GM23338 (cell line): ENCODE results near the gene BTN1A1. TPM values are rescaled to one million over a fixed set of nuclear protein-coding genes. Genes with fewer than 3 reads are reported as not detected.

Experiments used
- ATAC-seq: fragments of 200-7000 bp; cut with Tn5 transposase; 3 replicates; pipeline ENCODE4 v1.9.1; 2020
- DNase-seq: peaks from one replicate; pipeline ENCODE4 v3.0.0-alpha.2; 2015; ENCODE audit warnings: low spot score
- H2AFZ ChIP-seq: fragments of 200-600 bp; sonication (generic); 2 replicates; pipeline ENCODE4 v1.8.0; 2016; ENCODE audit warnings: antibody characterized with exemption, mild to moderate bottlenecking, moderate library complexity
- H3F3A ChIP-seq: fragments of 200-600 bp; sonication (generic); replicated peaks from 2 replicates; pipeline ENCODE4 v1.8.0; 2017; ENCODE audit warnings: antibody characterized with exemption, mixed run types, low read depth
- H3K27ac ChIP-seq: fragments of 200-600 bp; sonication (generic); 2 replicates; pipeline ENCODE4 v1.6.1; 2016; ENCODE audit warnings: low read depth
- H3K27me3 ChIP-seq: fragments of 200-600 bp; sonication (generic); 2 replicates; pipeline ENCODE4 v1.8.0; 2016; ENCODE audit warnings: mild to moderate bottlenecking, mixed run types, moderate library complexity; ENCODE audit not compliant: insufficient read depth
- H3K36me3 ChIP-seq: fragments of 200-600 bp; sonication (generic); 2 replicates; pipeline ENCODE4 v1.8.0; 2016; ENCODE audit warnings: mild to moderate bottlenecking; ENCODE audit not compliant: insufficient read depth
- H3K4me1 ChIP-seq: fragments of 200-600 bp; sonication (generic); 2 replicates; pipeline ENCODE4 v1.8.0; 2016; ENCODE audit warnings: mild to moderate bottlenecking, moderate library complexity; ENCODE audit not compliant: insufficient read depth
- H3K4me2 ChIP-seq: fragments of 200-600 bp; sonication (generic); 2 replicates; pipeline ENCODE4 v1.7.1; 2017; ENCODE audit warnings: mixed run types
- H3K4me3 ChIP-seq: fragments of 200-600 bp; sonication (generic); 2 replicates; pipeline ENCODE4 v1.6.1; 2016; ENCODE audit warnings: mixed run types
- H3K79me2 ChIP-seq: fragments of 200-600 bp; sonication (generic); replicated peaks from 2 replicates; pipeline ENCODE4 v1.8.0; 2017; ENCODE audit warnings: mild to moderate bottlenecking; ENCODE audit not compliant: insufficient read depth
- H3K9me2 ChIP-seq: fragments of 200-600 bp; sonication (generic); 2 replicates; pipeline ENCODE4 v1.8.0; 2017; ENCODE audit not compliant: insufficient read depth
- H4K20me1 ChIP-seq: fragments of 200-600 bp; sonication (generic); replicated peaks from 2 replicates; pipeline ENCODE4 v1.8.0; 2017; ENCODE audit warnings: mild to moderate bottlenecking; ENCODE audit not compliant: insufficient read depth
- H3K27ac Mint-ChIP-seq: 2 replicates; pipeline ENCODE4 v1.8.0; 2020; ENCODE audit warnings: inconsistent platforms, mild to moderate bottlenecking, moderate library complexity, mixed read lengths
- H3K27me3 Mint-ChIP-seq: 3 replicates; pipeline ENCODE4 v1.8.0; 2022; ENCODE audit warnings: low read depth, mild to moderate bottlenecking, moderate library complexity, mixed read lengths, inconsistent platforms; ENCODE audit not compliant: insufficient read depth, poor library complexity
- H3K36me3 Mint-ChIP-seq: 3 replicates; pipeline ENCODE4 v1.8.0; 2021; ENCODE audit warnings: low read depth, mild to moderate bottlenecking, inconsistent platforms, moderate library complexity, mixed read lengths
- H3K4me1 Mint-ChIP-seq: 3 replicates; pipeline ENCODE4 v1.8.0; 2020; ENCODE audit warnings: mild to moderate bottlenecking, inconsistent platforms, mixed read lengths
- H3K4me3 Mint-ChIP-seq: 3 replicates; pipeline ENCODE4 v1.8.0; 2021; ENCODE audit warnings: moderate library complexity, mild to moderate bottlenecking, inconsistent platforms, mixed read lengths
- H3K9me3 Mint-ChIP-seq: 3 replicates; pipeline ENCODE4 v1.8.0; 2020; ENCODE audit warnings: moderate library complexity, mild to moderate bottlenecking, inconsistent platforms, mixed read lengths
- CREB1 ChIP-seq: fragments of 250-450 bp; sonication (Bioruptor Pico); IDR thresholded peaks from 2 replicates; pipeline ENCODE4 v1.5.0; 2020; ENCODE audit warnings: low read depth, mild to moderate bottlenecking, moderate library complexity
- EZH2 ChIP-seq: fragments of 200-600 bp; sonication (generic); IDR thresholded peaks from one replicate; pipeline ENCODE4 v1.8.0; 2017; ENCODE audit warnings: antibody characterized with exemption, mild to moderate bottlenecking, low read depth; ENCODE audit not compliant: unreplicated experiment
- EZH2phosphoT487 ChIP-seq: fragments of 200-600 bp; sonication (generic); IDR thresholded peaks from one replicate; pipeline ENCODE4 v1.8.1; 2018; ENCODE audit warnings: antibody characterized with exemption; ENCODE audit not compliant: unreplicated experiment
- JUNB ChIP-seq: IDR thresholded peaks from one replicate; pipeline ENCODE4 v1.6.1; 2016; ENCODE audit warnings: antibody characterized with exemption; ENCODE audit not compliant: unreplicated experiment
- NANOG ChIP-seq: IDR thresholded peaks from 2 replicates; pipeline ENCODE4 v1.6.1; 2016; ENCODE audit warnings: antibody characterized with exemption, borderline replicate concordance
- POLR2AphosphoS5 ChIP-seq: IDR thresholded peaks from 2 replicates; pipeline ENCODE4 v1.6.1; 2016; ENCODE audit warnings: antibody characterized with exemption, low read depth
- STAT1 ChIP-seq: IDR thresholded peaks from one replicate; pipeline ENCODE4 v1.6.1; 2016; ENCODE audit warnings: antibody characterized with exemption; ENCODE audit not compliant: unreplicated experiment
- ZNF114 ChIP-seq: fragments of 250-450 bp; sonication (Bioruptor Pico); IDR thresholded peaks from 2 replicates; pipeline ENCODE4 v1.5.0; 2020; ENCODE audit warnings: mild to moderate bottlenecking, moderate library complexity
- ZNF331 ChIP-seq: fragments of 250-450 bp; sonication (Bioruptor Pico); IDR thresholded peaks from 2 replicates; pipeline ENCODE4 v1.5.0; 2020; ENCODE audit warnings: low read depth, mild to moderate bottlenecking, moderate library complexity
- polyA plus RNA-seq: library from polyadenylated mRNA; unstranded; fragments of >200 nt; fragmentation: Nextera tagmentation; extraction: Ambion mirVana; gene quantifications from 2 replicates; pipeline ENCODE4 v1.2.1, GENCODE V29; 2016
- total RNA-seq: library from RNA; depleted of rRNA; stranded (reverse); fragments of >200 nt; shearing (Covaris generic); gene quantifications from 2 replicates; pipeline ENCODE4 v1.2.3, GENCODE V29; 2014
- TF ChIP-seq, protein P1 (sequence below): fragments of 250-450 bp; sonication (Bioruptor Pico); IDR thresholded peaks from 2 replicates; pipeline ENCODE4 v1.5.0; 2020; ENCODE audit warnings: mild to moderate bottlenecking, moderate library complexity
- TF ChIP-seq, protein P2 (sequence below), 2 experiments: fragments of 200-600 bp in 1 of 2; sonication (generic) in 1 of 2; conservative IDR thresholded peaks; 2 replicates each; pipeline versions ENCODE4 v1.5.1 to v1.6.1; 2016 to 2017; ENCODE audit warnings: antibody characterized with exemption in 2 of 2, low read depth in 2 of 2, mild to moderate bottlenecking in 2 of 2, moderate library complexity in 1 of 2
- TF ChIP-seq, protein P3 (sequence below): IDR thresholded peaks from 2 replicates; pipeline ENCODE4 v1.6.1; 2016; ENCODE audit warnings: antibody characterized with exemption
- TF ChIP-seq, protein P4 (sequence below): IDR thresholded peaks from one replicate; pipeline ENCODE4 v1.6.1; 2018; ENCODE audit warnings: antibody characterized with exemption; ENCODE audit not compliant: unreplicated experiment

Gene BTN1A1
- total and polyA plus RNA-seq, 2 experiments from 2014 or later = 0.13 to 0.38 TPM

DNA sequence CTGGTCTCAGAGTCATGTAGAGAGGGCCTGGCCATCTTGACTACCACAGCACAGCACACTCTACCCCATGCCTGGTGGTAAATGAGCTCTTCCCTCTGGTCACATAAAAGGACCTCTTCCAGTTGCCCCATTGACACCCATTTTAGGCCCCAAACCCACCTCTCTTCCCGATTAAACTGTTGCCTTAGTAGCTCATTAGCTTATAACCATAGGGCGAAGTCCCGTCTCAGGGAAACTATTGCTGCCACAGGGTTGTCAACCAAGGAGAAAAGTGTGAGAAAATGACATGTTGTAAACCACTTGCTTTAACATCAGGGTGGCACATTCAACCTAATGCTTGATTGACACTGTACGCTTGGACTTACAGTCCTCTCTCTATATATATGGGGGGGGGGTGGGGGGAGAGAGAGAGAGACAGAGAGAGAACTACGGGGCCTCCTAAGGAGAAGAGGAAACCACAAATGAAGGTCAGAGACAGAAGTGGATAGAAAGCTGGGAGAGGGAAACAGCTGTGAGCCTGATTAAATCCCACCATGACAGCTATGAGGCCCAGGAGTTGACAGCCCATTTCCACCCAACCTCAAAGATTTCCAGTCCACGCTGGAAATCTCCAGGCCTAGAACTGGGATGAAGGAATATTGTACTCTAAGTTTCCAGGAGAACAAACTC lies 14.9 kb upstream of the BTN1A1 start:
- H3K4me3 Mint-ChIP-seq = no peak overlapping the region; the same call in 2 of the 3 replicates
- no peak overlapping the region for H3K4me2 ChIP-seq
- no peaks in the 10 kb centered on the region for H3K36me3 Mint-ChIP-seq
- no peak overlapping the region for H3K27ac ChIP-seq
- ATAC-seq = no peak
- no peak overlapping the region for H3K27ac Mint-ChIP-seq
- no peaks in the 10 kb centered on the region for H3K79me2 ChIP-seq
- H3K9me3 Mint-ChIP-seq = peaks cover 8% of the 10 kb centered on the region
- no peaks in the 10 kb centered on the region for H4K20me1 ChIP-seq
- H2AFZ ChIP-seq = no peak overlapping the region
- DNase-seq = no peak
- H3K9me2 ChIP-seq = no peaks in the 10 kb centered on the region
- H3F3A ChIP-seq = no peaks in the 10 kb centered on the region
- no peaks in the 10 kb centered on the region for H3K4me1 Mint-ChIP-seq
- no peaks in the 10 kb centered on the region for H3K36me3 ChIP-seq
- no peaks in the 10 kb centered on the region for H3K4me1 ChIP-seq
- no peaks in the 10 kb centered on the region for H3K27me3 ChIP-seq
- TF ChIP-seq, protein P1, sequence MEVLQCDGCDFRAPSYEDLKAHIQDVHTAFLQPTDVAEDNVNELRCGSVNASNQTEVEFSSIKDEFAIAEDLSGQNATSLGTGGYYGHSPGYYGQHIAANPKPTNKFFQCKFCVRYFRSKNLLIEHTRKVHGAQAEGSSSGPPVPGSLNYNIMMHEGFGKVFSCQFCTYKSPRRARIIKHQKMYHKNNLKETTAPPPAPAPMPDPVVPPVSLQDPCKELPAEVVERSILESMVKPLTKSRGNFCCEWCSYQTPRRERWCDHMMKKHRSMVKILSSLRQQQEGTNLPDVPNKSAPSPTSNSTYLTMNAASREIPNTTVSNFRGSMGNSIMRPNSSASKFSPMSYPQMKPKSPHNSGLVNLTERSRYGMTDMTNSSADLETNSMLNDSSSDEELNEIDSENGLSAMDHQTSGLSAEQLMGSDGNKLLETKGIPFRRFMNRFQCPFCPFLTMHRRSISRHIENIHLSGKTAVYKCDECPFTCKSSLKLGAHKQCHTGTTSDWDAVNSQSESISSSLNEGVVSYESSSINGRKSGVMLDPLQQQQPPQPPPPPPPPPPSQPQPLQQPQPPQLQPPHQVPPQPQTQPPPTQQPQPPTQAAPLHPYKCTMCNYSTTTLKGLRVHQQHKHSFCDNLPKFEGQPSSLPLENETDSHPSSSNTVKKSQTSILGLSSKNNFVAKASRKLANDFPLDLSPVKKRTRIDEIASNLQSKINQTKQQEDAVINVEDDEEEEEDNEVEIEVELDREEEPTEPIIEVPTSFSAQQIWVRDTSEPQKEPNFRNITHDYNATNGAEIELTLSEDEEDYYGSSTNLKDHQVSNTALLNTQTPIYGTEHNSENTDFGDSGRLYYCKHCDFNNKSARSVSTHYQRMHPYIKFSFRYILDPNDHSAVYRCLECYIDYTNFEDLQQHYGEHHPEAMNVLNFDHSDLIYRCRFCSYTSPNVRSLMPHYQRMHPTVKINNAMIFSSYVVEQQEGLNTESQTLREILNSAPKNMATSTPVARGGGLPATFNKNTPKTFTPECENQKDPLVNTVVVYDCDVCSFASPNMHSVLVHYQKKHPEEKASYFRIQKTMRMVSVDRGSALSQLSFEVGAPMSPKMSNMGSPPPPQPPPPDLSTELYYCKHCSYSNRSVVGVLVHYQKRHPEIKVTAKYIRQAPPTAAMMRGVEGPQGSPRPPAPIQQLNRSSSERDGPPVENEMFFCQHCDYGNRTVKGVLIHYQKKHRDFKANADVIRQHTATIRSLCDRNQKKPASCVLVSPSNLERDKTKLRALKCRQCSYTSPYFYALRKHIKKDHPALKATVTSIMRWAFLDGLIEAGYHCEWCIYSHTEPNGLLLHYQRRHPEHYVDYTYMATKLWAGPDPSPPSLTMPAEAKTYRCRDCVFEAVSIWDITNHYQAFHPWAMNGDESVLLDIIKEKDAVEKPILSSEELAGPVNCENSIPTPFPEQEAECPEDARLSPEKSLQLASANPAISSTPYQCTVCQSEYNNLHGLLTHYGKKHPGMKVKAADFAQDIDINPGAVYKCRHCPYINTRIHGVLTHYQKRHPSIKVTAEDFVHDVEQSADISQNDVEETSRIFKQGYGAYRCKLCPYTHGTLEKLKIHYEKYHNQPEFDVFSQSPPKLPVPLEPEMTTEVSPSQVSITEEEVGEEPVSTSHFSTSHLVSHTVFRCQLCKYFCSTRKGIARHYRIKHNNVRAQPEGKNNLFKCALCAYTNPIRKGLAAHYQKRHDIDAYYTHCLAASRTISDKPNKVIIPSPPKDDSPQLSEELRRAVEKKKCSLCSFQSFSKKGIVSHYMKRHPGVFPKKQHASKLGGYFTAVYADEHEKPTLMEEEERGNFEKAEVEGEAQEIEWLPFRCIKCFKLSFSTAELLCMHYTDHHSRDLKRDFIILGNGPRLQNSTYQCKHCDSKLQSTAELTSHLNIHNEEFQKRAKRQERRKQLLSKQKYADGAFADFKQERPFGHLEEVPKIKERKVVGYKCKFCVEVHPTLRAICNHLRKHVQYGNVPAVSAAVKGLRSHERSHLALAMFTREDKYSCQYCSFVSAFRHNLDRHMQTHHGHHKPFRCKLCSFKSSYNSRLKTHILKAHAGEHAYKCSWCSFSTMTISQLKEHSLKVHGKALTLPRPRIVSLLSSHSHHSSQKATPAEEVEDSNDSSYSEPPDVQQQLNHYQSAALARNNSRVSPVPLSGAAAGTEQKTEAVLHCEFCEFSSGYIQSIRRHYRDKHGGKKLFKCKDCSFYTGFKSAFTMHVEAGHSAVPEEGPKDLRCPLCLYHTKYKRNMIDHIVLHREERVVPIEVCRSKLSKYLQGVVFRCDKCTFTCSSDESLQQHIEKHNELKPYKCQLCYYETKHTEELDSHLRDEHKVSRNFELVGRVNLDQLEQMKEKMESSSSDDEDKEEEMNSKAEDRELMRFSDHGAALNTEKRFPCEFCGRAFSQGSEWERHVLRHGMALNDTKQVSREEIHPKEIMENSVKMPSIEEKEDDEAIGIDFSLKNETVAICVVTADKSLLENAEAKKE (CRISPR knock-in tag) = no peak
- TF ChIP-seq JUNB (no peak), NANOG (no peak), EZH2phosphoT487 (no peak), ZNF114 (CRISPR knock-in tag) (no peak), ZNF331 (CRISPR knock-in tag) (no peak), STAT1 (no peak), EZH2 (no peak), CREB1 (CRISPR knock-in tag) (no peak), POLR2AphosphoS5 (no peak)
- TF ChIP-seq, protein P2, sequence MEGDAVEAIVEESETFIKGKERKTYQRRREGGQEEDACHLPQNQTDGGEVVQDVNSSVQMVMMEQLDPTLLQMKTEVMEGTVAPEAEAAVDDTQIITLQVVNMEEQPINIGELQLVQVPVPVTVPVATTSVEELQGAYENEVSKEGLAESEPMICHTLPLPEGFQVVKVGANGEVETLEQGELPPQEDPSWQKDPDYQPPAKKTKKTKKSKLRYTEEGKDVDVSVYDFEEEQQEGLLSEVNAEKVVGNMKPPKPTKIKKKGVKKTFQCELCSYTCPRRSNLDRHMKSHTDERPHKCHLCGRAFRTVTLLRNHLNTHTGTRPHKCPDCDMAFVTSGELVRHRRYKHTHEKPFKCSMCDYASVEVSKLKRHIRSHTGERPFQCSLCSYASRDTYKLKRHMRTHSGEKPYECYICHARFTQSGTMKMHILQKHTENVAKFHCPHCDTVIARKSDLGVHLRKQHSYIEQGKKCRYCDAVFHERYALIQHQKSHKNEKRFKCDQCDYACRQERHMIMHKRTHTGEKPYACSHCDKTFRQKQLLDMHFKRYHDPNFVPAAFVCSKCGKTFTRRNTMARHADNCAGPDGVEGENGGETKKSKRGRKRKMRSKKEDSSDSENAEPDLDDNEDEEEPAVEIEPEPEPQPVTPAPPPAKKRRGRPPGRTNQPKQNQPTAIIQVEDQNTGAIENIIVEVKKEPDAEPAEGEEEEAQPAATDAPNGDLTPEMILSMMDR (conservative IDR thresholded peaks at IDR 0.05; ENCODE audit: low read depth in 2 of 2) = no peak
- TF ChIP-seq, protein P3, sequence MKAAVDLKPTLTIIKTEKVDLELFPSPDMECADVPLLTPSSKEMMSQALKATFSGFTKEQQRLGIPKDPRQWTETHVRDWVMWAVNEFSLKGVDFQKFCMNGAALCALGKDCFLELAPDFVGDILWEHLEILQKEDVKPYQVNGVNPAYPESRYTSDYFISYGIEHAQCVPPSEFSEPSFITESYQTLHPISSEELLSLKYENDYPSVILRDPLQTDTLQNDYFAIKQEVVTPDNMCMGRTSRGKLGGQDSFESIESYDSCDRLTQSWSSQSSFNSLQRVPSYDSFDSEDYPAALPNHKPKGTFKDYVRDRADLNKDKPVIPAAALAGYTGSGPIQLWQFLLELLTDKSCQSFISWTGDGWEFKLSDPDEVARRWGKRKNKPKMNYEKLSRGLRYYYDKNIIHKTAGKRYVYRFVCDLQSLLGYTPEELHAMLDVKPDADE = no peak
- TF ChIP-seq, protein P4, sequence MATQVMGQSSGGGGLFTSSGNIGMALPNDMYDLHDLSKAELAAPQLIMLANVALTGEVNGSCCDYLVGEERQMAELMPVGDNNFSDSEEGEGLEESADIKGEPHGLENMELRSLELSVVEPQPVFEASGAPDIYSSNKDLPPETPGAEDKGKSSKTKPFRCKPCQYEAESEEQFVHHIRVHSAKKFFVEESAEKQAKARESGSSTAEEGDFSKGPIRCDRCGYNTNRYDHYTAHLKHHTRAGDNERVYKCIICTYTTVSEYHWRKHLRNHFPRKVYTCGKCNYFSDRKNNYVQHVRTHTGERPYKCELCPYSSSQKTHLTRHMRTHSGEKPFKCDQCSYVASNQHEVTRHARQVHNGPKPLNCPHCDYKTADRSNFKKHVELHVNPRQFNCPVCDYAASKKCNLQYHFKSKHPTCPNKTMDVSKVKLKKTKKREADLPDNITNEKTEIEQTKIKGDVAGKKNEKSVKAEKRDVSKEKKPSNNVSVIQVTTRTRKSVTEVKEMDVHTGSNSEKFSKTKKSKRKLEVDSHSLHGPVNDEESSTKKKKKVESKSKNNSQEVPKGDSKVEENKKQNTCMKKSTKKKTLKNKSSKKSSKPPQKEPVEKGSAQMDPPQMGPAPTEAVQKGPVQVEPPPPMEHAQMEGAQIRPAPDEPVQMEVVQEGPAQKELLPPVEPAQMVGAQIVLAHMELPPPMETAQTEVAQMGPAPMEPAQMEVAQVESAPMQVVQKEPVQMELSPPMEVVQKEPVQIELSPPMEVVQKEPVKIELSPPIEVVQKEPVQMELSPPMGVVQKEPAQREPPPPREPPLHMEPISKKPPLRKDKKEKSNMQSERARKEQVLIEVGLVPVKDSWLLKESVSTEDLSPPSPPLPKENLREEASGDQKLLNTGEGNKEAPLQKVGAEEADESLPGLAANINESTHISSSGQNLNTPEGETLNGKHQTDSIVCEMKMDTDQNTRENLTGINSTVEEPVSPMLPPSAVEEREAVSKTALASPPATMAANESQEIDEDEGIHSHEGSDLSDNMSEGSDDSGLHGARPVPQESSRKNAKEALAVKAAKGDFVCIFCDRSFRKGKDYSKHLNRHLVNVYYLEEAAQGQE = no peak
- H3K4me3 ChIP-seq = no peak overlapping the region
- H3K27me3 Mint-ChIP-seq = peaks cover 6% of the 10 kb centered on the region
